ENCODE results near the gene ARHGAP15.

DNA sequence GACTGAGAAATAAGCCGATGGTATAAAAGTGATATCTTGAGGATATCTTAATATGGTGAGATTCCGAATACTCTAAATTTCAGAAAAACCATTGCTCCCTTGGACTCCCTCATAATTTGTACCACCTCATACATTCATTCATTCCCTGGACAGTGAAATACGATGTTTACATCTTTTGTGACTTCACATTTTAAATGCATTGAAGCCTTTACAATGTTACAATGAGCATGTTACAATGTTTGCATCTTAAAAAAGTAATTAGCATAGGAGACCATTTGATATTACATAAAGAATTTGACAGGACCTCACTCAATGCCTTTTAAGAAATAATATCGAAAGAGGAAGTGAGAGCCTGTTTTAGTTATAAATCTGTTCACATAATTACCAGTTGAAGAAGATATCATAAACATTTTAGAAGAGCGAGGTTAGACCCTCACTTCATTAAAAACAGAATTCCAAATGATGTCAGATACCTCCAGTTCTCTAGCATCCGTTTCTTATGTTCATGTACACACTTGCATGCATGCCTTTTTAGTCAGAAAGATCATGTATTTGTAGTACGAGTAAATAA lies 372.0 kb downstream of the ARHGAP15 start:
- TF ChIP-seq, protein P1, sequence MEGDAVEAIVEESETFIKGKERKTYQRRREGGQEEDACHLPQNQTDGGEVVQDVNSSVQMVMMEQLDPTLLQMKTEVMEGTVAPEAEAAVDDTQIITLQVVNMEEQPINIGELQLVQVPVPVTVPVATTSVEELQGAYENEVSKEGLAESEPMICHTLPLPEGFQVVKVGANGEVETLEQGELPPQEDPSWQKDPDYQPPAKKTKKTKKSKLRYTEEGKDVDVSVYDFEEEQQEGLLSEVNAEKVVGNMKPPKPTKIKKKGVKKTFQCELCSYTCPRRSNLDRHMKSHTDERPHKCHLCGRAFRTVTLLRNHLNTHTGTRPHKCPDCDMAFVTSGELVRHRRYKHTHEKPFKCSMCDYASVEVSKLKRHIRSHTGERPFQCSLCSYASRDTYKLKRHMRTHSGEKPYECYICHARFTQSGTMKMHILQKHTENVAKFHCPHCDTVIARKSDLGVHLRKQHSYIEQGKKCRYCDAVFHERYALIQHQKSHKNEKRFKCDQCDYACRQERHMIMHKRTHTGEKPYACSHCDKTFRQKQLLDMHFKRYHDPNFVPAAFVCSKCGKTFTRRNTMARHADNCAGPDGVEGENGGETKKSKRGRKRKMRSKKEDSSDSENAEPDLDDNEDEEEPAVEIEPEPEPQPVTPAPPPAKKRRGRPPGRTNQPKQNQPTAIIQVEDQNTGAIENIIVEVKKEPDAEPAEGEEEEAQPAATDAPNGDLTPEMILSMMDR (IDR thresholded peaks at IDR 0.05; ENCODE audit: low read depth, low read length, poor library complexity, severe bottlenecking): no peak
- TF ChIP-seq EZH2phosphoT487 (IDR thresholded peaks at IDR 0.05; ENCODE audit: borderline replicate concordance, low read length): no peak
